IMR-90 (cell line): ENCODE measurements around the gene CDX1. TPM values are rescaled to one million over a fixed set of nuclear protein-coding genes. Genes with fewer than 3 reads are reported as not detected.

Source experiments
- ATAC-seq: fragments of 200-7000 bp; cut with Tn5 transposase; 2 replicates; pipeline ENCODE4 v1.9.1; 2020; ENCODE audit warnings: low read depth, mild to moderate bottlenecking, moderate library complexity
- BruUV-seq: library from RNA; stranded (reverse); fragments of 400-500 nt; replicated peaks from 2 replicates; lab custom pipeline; 2021; lab: Mats Ljungman, UMichigan
- CTCF ChIA-PET: fragments of 300-600 bp; formaldehyde crosslinking; extraction: SDS; loops from one replicate; lab custom pipeline; 2021; ENCODE audit warnings: antibody characterized with exemption; lab: Yijun Ruan, JAX
- POLR2A ChIA-PET: fragments of 300-600 bp; sonication (Branson Sonifier 250); formaldehyde crosslinking; loops from one replicate; lab custom pipeline; 2022; ENCODE audit warnings: antibody characterized with exemption; ENCODE audit not compliant: unreplicated experiment; lab: Charles Lee
- DNase-seq: peaks from one replicate; pipeline ENCODE4 v3.0.0; 2013
- H2AFZ ChIP-seq: replicated peaks from 2 replicates; pipeline ENCODE3; 2013; ENCODE audit warnings: low read length, mild to moderate bottlenecking; ENCODE audit not compliant: poor library complexity
- H2AK5ac ChIP-seq: 2 replicates; pipeline ENCODE4 v1.6.1; 2013; ENCODE audit warnings: low read depth, low read length, inconsistent platforms
- H2AK9ac ChIP-seq: replicated peaks from 2 replicates; pipeline ENCODE3; 2013; ENCODE audit warnings: mild to moderate bottlenecking, low read depth, low read length, moderate library complexity; ENCODE audit not compliant: poor library complexity
- H2BK120ac ChIP-seq: 2 replicates; pipeline ENCODE4 v1.6.1; 2013; ENCODE audit warnings: low read depth, low read length, inconsistent platforms
- H2BK15ac ChIP-seq: 3 replicates; pipeline ENCODE4 v1.6.1; 2013; ENCODE audit warnings: low read depth, low read length, inconsistent platforms
- H2BK20ac ChIP-seq: 2 replicates; pipeline ENCODE4 v1.6.1; 2013; ENCODE audit warnings: low read depth, mild to moderate bottlenecking, inconsistent platforms, low read length, moderate library complexity
- H2BK5ac ChIP-seq: 2 replicates; pipeline ENCODE4 v1.6.1; 2013; ENCODE audit warnings: mild to moderate bottlenecking, low read depth, low read length, inconsistent platforms; ENCODE audit not compliant: poor library complexity, severe bottlenecking
- H3K14ac ChIP-seq: replicated peaks from 2 replicates; pipeline ENCODE4 v1.6.1; 2013; ENCODE audit warnings: low read depth, low read length, inconsistent platforms
- H3K18ac ChIP-seq: 2 replicates; pipeline ENCODE4 v1.6.1; 2013; ENCODE audit warnings: low read depth, low read length, control low read depth
- H3K23ac ChIP-seq: 2 replicates; pipeline ENCODE4 v1.6.1; 2013; ENCODE audit warnings: low read depth, low read length, inconsistent platforms
- H3K27ac ChIP-seq: 2 replicates; pipeline ENCODE4 v1.5.1; 2013; ENCODE audit warnings: mild to moderate bottlenecking, control low read depth, low read length; ENCODE audit not compliant: insufficient read depth
- H3K27me3 ChIP-seq: 2 replicates; pipeline ENCODE4 v1.6.1; 2013; ENCODE audit warnings: low read length; ENCODE audit not compliant: control insufficient read depth, insufficient read depth
- H3K36me3 ChIP-seq: 2 replicates; pipeline ENCODE4 v1.6.1; 2013; ENCODE audit warnings: low read length, mixed read lengths; ENCODE audit not compliant: control insufficient read depth, insufficient read depth
- H3K4ac ChIP-seq: 2 replicates; pipeline ENCODE4 v1.6.1; 2013; ENCODE audit warnings: low read depth, low read length, inconsistent platforms
- H3K4me1 ChIP-seq: 2 replicates; pipeline ENCODE4 v1.6.1; 2013; ENCODE audit warnings: low read length, mixed read lengths; ENCODE audit not compliant: control insufficient read depth, insufficient read depth
- H3K4me2 ChIP-seq: 2 replicates; pipeline ENCODE4 v1.6.1; 2013; ENCODE audit warnings: low read depth, mild to moderate bottlenecking, control low read depth, low read length, moderate library complexity
- H3K4me3 ChIP-seq: 2 replicates; pipeline ENCODE4 v1.5.1; 2013; ENCODE audit warnings: low read depth, mild to moderate bottlenecking, control low read depth, low read length, moderate library complexity; ENCODE audit not compliant: insufficient read depth
- H3K56ac ChIP-seq: 2 replicates; pipeline ENCODE4 v1.6.1; 2013; ENCODE audit warnings: low read length, inconsistent platforms; ENCODE audit not compliant: insufficient read depth; ENCODE audit errors: extremely low read depth
- H3K79me1 ChIP-seq, 2 experiments: 2 replicates each; pipeline ENCODE4 v1.6.1; 2013; ENCODE audit warnings: low read length in 2 of 2, inconsistent platforms in 1 of 2, low read depth in 1 of 2
- H3K9ac ChIP-seq: 2 replicates; pipeline ENCODE4 v1.6.1; 2013; ENCODE audit warnings: low read depth, low read length, control low read depth
- H3K9me1 ChIP-seq: 2 replicates; pipeline ENCODE4 v1.6.1; 2013; ENCODE audit warnings: low read length, inconsistent platforms; ENCODE audit not compliant: insufficient read depth
- H3K9me3 ChIP-seq: 2 replicates; pipeline ENCODE4 v1.6.1; 2013; ENCODE audit warnings: low read length; ENCODE audit not compliant: control insufficient read depth, insufficient read depth
- H4K20me1 ChIP-seq: 2 replicates; pipeline ENCODE4 v1.6.1; 2013; ENCODE audit warnings: low read length, inconsistent platforms; ENCODE audit not compliant: insufficient read depth
- H4K5ac ChIP-seq: 2 replicates; pipeline ENCODE4 v1.6.1; 2013; ENCODE audit warnings: mild to moderate bottlenecking, low read depth, low read length, control low read depth
- H4K8ac ChIP-seq, 2 experiments: 2 replicates each; pipeline ENCODE4 v1.6.1; 2013; ENCODE audit warnings: low read depth in 2 of 2, low read length in 2 of 2, control low read depth in 1 of 2, inconsistent platforms in 1 of 2
- H4K91ac ChIP-seq: 2 replicates; pipeline ENCODE4 v1.6.1; 2013; ENCODE audit warnings: low read depth, low read length, inconsistent platforms; ENCODE audit not compliant: insufficient read depth
- BHLHE40 ChIP-seq: fragments of 150-350 bp; IDR thresholded peaks from 2 replicates; pipeline ENCODE4 v1.6.1; 2016; ENCODE audit warnings: mild to moderate bottlenecking, low read depth, low read length
- CEBPB ChIP-seq: IDR thresholded peaks from 2 replicates; pipeline ENCODE4 v1.6.1; 2012; ENCODE audit warnings: low read depth, low read length, improper control_type of control experiment
- CHD1 ChIP-seq: IDR thresholded peaks from 2 replicates; pipeline ENCODE4 v1.6.1; 2012; ENCODE audit warnings: low read depth, low read length, improper control_type of control experiment
- CTCF ChIP-seq: conservative IDR thresholded peaks from 2 replicates; pipeline ENCODE4 v1.5.1; 2012; ENCODE audit warnings: mild to moderate bottlenecking, low read depth, low read length, improper control_type of control experiment
- ELK1 ChIP-seq: fragments of 150-350 bp; IDR thresholded peaks from 2 replicates; pipeline ENCODE4 v1.6.1; 2016; ENCODE audit warnings: low read depth, mild to moderate bottlenecking, low read length, moderate library complexity, borderline replicate concordance
- FOS ChIP-seq: fragments of 150-350 bp; IDR thresholded peaks from 2 replicates; pipeline ENCODE4 v1.6.1; 2016; ENCODE audit warnings: low read depth, low read length
- MAFK ChIP-seq: IDR thresholded peaks from 2 replicates; pipeline ENCODE4 v1.6.1; 2012; ENCODE audit warnings: low read depth, low read length, improper control_type of control experiment
- MAZ ChIP-seq: IDR thresholded peaks from 2 replicates; pipeline ENCODE4 v1.6.1; 2012; ENCODE audit warnings: low read depth, mild to moderate bottlenecking, low read length, improper control_type of control experiment, moderate library complexity, borderline replicate concordance
- MXI1 ChIP-seq: IDR thresholded peaks from 2 replicates; pipeline ENCODE4 v1.6.1; 2012; ENCODE audit warnings: low read depth, mild to moderate bottlenecking, low read length, moderate library complexity, borderline replicate concordance
- NFE2L2 ChIP-seq: fragments of 150-350 bp; IDR thresholded peaks from 2 replicates; pipeline ENCODE4 v1.6.1; 2016; ENCODE audit warnings: low read depth, mild to moderate bottlenecking, low read length
- POLR2A ChIP-seq: IDR thresholded peaks from 2 replicates; pipeline ENCODE4 v1.6.1; 2012; ENCODE audit warnings: mild to moderate bottlenecking, low read depth, low read length
- RAD21 ChIP-seq: IDR thresholded peaks from 2 replicates; pipeline ENCODE4 v1.6.1; 2012; ENCODE audit warnings: low read length, improper control_type of control experiment
- RCOR1 ChIP-seq: IDR thresholded peaks from 2 replicates; pipeline ENCODE4 v1.6.1; 2012; ENCODE audit warnings: mild to moderate bottlenecking, low read length, improper control_type of control experiment; ENCODE audit not compliant: insufficient replicate concordance
- RFX5 ChIP-seq: IDR thresholded peaks from 2 replicates; pipeline ENCODE4 v1.8.0; 2012; ENCODE audit warnings: low read depth, mild to moderate bottlenecking, low read length, moderate library complexity
- SMC3 ChIP-seq: fragments of 150-350 bp; IDR thresholded peaks from 2 replicates; pipeline ENCODE4 v1.6.1; 2016; ENCODE audit warnings: low read depth, mild to moderate bottlenecking, antibody characterized with exemption, low read length, moderate library complexity
- WGBS, 2 experiments: methylation state at CpG; one replicate each; pipeline versions ENCODE4 v1.1.5 to v1.1.7; 2013; ENCODE audit warnings: missing lambda C conversion rate in 2 of 2; ENCODE audit not compliant: insufficient read length in 1 of 2; ENCODE audit errors: extremely low coverage in 2 of 2; 5-methylcytosine and 5-hydroxymethylcytosine counted together
- dilution Hi-C: fragments of 300-500 bp; cut with HindIII; formaldehyde crosslinking; loops from one replicate; pipeline ENCODE4 v1.14.3; 2018; ENCODE audit warnings: low sequenced_read_pairs; ENCODE audit not compliant: unreplicated experiment
- in situ Hi-C: fragments of 300-500 bp; cut with MboI; formaldehyde crosslinking; loops from 3 replicates; pipeline ENCODE4 v1.14.3; 2019; ENCODE audit warnings: low sequenced_read_pairs, inconsistent platforms, mixed read lengths
- intact Hi-C: fragments of 100-400 bp; cut with micrococcal nuclease; formaldehyde crosslinking; loops from 2 replicates; pipeline ENCODE4 v1.10.0; 2022
- polyA plus RNA-seq, 3 experiments: library from polyadenylated mRNA; depleted of rRNA; stranded (reverse); fragments of >200 nt; gene quantifications; 2 replicates each; pipeline ENCODE4 v1.2.3, GENCODE V29; 2012; ENCODE audit warnings: low replicate concordance in 1 of 3
- total RNA-seq: library from RNA; depleted of rRNA; stranded (reverse); fragments of >200 nt; gene quantifications from 2 replicates; pipeline ENCODE4 v1.2.3, GENCODE V29; 2012

CDX1 gene
- total and polyA plus RNA-seq, 2 of the 4 experiments (the other 2 are of a cell fraction): 0.18 to 0.24 TPM

- Histone ChIP-seq H3K18ac (no peak overlapping the region), H3K4me2 (no peak overlapping the region), H2AFZ (peak overlapping the region; percentile 45), H3K9me1 (peaks cover 6% of the 10 kb centered on the region; the same call in 1 of the 2 replicates), H4K91ac (no peak overlapping the region), H3K4ac (peak overlapping the region; percentile 8; the same call in 1 of the 2 replicates), H3K14ac (no peak overlapping the region), H3K79me1 (no peaks in the 10 kb centered on the region), H2BK20ac (no peak overlapping the region), H4K5ac (no peak overlapping the region), H3K27ac (no peak overlapping the region), H3K23ac (no peak overlapping the region), H4K20me1 (no peaks in the 10 kb centered on the region), H3K27me3 (no peaks in the 10 kb centered on the region; the same call in 1 of the 2 replicates), H2AK5ac (no peak overlapping the region), H4K8ac (no peak overlapping the region), H2AK9ac (peak overlapping the region; percentile 71), H3K4me1 (peaks cover 11% of the 10 kb centered on the region), H2BK15ac (no peak overlapping the region), H3K56ac (no peak overlapping the region), H3K4me3 (no peak overlapping the region), H2BK120ac (no peak overlapping the region), H3K9me3 (no peaks in the 10 kb centered on the region), H2BK5ac (no peak overlapping the region), H3K9ac (no peak overlapping the region), H3K36me3 (no peaks in the 10 kb centered on the region)
- POLR2A ChIA-PET: no interaction called here
- intact Hi-C loops: no loop called here
- TF ChIP-seq MAFK: no peak
- no peak for TF ChIP-seq RAD21
- TF ChIP-seq CTCF: no peak
- TF ChIP-seq CEBPB: no peak
- TF ChIP-seq RFX5: no peak
- TF ChIP-seq BHLHE40: no peak
- no peak for TF ChIP-seq MAZ
- TF ChIP-seq POLR2A: no peak
- TF ChIP-seq NFE2L2: no peak
- no peak for TF ChIP-seq ELK1
- no peak for TF ChIP-seq FOS
- no peak for TF ChIP-seq MXI1
- TF ChIP-seq CHD1: no peak
- TF ChIP-seq RCOR1: no peak
- no peak for TF ChIP-seq SMC3
- dilution Hi-C loops: no loop called here
- DNase-seq (no peak), ATAC-seq (no peak)
- CTCF ChIA-PET: interaction anchor here (1.0 to 1.5 kb wide), 4 partner anchors 12 to 71 kb away, joined by 3 to 5 read pairs (median 4); no protein-coding TSS in a partner anchor
- in situ Hi-C loops: loop anchor here (5.0 to 25.0 kb wide), 2 partner anchors 34 to 569 kb away; no protein-coding TSS in a partner anchor
- BruUV-seq: no TSS peak
- 89% methylated on average over 4 of the region's 6 CpGs; no CpG with 5 or more reads in 1 of the 2 experiments for WGBS, 2 experiments
These were observed 40.2 kb downstream of the CDX1 start for GRCh38 chr5:150206779-150207115.
